ENCODE results near the gene ZFAND2A. TPM values are rescaled to one million over a fixed set of nuclear protein-coding genes. Genes with fewer than 3 reads are reported as not detected.

ZFAND2A gene
- total RNA-seq, 1 donor from 2014 or later = 36.0 TPM

DNA sequence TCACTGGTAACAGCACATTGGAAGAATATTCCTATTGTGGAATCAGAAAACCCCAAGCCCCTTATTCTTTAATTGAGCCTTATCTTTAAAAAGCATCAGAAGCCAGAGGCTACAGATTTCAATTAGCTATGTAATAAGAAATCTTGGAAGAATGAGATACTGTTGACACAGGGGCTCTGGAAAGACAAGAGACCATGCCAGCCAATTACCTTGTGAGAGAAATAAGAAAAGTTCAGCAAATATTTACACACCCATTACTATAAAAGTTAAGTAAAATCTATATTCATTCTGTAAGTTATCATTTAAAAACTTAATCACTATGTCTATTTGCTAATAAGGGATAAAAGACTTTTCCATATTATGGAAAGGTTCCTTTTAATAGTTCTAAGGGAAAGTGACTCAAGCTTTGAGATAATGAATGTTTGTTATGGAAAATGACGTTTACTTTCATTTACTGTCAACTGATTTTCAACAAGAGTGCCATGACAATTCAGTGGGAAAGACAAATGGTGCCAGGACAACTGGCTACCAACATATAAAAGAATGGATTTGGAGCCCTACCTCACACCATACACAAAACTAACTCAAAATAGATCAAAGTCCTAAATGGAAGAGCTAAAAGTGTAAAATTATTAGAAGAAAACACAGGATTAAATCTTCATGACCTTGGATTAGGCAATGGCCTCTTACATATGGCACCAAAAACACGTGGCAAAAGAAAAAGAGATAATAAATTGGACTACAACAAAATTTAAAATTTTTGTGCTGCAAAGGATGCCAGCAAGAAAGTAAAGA lies 28.3 kb downstream of the ZFAND2A start:
- Mint-ChIP-seq H3K9me3 (ENCODE audit: unreplicated experiment) (no peaks in the 10 kb centered on the region), H3K4me1 (ENCODE audit: unreplicated experiment) (peaks cover 1% of the 10 kb centered on the region), H3K27ac (ENCODE audit: unreplicated experiment) (no peak overlapping the region), H3K36me3 (ENCODE audit: low read depth, unreplicated experiment) (peaks cover 21% of the 10 kb centered on the region), H3K27me3 (ENCODE audit: unreplicated experiment) (peaks cover under 1% of the 10 kb centered on the region), H3K4me3 (ENCODE audit: unreplicated experiment) (no peak overlapping the region)
- DNase-seq (ENCODE audit: low spot score) = no peak
- TF ChIP-seq, protein P1, sequence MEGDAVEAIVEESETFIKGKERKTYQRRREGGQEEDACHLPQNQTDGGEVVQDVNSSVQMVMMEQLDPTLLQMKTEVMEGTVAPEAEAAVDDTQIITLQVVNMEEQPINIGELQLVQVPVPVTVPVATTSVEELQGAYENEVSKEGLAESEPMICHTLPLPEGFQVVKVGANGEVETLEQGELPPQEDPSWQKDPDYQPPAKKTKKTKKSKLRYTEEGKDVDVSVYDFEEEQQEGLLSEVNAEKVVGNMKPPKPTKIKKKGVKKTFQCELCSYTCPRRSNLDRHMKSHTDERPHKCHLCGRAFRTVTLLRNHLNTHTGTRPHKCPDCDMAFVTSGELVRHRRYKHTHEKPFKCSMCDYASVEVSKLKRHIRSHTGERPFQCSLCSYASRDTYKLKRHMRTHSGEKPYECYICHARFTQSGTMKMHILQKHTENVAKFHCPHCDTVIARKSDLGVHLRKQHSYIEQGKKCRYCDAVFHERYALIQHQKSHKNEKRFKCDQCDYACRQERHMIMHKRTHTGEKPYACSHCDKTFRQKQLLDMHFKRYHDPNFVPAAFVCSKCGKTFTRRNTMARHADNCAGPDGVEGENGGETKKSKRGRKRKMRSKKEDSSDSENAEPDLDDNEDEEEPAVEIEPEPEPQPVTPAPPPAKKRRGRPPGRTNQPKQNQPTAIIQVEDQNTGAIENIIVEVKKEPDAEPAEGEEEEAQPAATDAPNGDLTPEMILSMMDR (IDR thresholded peaks at IDR 0.05; ENCODE audit: unreplicated experiment) = no peak

DNA sequence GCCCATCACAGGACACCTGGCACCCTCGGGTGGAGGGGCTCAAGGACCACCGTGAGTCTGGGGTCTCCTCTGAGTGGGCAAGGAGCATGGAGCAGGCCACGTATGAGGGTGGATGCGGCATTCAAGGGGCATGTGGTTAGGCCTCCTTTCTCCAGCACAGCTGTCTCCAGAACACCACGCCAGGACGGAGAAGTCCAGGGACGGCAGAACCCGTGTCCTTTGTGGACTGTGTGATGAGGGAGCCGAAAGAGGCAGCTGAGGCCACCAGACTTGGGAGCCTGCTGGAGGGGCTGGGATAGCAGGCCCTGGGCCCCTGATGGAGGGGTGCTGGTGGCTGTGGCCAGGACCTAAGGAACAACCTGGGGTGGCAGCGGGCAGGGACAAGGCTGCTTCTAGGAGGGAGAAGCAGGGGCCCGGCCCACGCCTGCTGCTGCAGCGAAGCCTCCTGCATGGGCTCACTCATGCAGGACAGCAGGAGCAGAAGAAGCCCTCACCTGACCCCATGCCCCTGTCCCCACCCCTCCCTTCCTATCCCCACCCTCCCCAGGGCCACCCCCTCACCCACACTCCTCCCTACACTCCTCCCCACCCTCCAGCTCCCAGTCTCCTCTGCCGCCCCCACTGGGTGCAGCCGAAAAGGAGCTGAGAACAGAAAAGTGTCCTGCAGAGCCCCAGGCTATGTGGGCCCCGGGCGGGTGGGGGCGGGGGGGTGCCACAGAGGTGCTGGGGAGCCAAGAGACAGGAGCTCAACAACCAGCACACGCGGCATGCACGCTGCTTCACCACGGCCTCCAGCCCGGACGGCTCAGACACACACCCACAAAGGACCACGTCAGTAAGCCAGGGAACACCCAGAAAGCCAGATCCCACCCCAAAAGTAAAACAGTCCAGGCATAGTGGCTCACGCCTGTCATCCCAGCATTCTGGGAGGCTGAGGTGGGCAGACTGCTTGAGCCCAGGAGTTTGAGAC lies 29.7 kb downstream of the ZFAND2A start:
- Mint-ChIP-seq H3K36me3 (ENCODE audit: low read depth, unreplicated experiment) (peaks cover 21% of the 10 kb centered on the region), H3K27ac (ENCODE audit: unreplicated experiment) (no peak overlapping the region), H3K27me3 (ENCODE audit: unreplicated experiment) (no peaks in the 10 kb centered on the region), H3K9me3 (ENCODE audit: unreplicated experiment) (no peaks in the 10 kb centered on the region), H3K4me3 (ENCODE audit: unreplicated experiment) (peak overlapping the region; percentile 37), H3K4me1 (ENCODE audit: unreplicated experiment) (no peaks in the 10 kb centered on the region)
- no peak for DNase-seq (ENCODE audit: low spot score)
- TF ChIP-seq, protein P1 (IDR thresholded peaks at IDR 0.05; ENCODE audit: unreplicated experiment) = no peak

DNA sequence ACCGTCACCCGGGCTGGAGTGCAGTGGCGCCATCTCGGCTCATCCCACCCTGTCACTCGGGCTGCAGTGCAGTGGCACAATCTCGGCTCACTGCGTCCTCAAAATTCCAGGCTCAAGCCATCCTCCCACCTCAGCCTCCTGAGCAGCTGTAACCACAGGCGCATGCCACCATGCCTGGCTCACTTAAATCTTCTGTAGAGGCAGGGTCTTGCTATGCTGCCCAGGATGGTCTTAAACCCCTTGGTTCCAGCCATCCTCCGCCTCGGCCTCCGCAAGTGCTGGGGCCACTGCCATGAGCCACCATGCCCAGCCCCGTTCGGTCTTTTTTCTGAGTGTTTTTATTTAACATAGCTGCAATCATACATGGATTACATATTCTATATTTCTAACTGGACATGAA lies 30.6 kb downstream of the ZFAND2A start:
- H3K9me3 Mint-ChIP-seq (ENCODE audit: unreplicated experiment) = no peaks in the 10 kb centered on the region
- peaks cover 17% of the 10 kb centered on the region for H3K36me3 Mint-ChIP-seq (ENCODE audit: low read depth, unreplicated experiment)
- H3K27me3 Mint-ChIP-seq (ENCODE audit: unreplicated experiment) = no peaks in the 10 kb centered on the region
- H3K4me1 Mint-ChIP-seq (ENCODE audit: unreplicated experiment) = no peaks in the 10 kb centered on the region
- H3K27ac Mint-ChIP-seq (ENCODE audit: unreplicated experiment) = no peak overlapping the region
- TF ChIP-seq, protein P1 (IDR thresholded peaks at IDR 0.05; ENCODE audit: unreplicated experiment) = no peak
- H3K4me3 Mint-ChIP-seq (ENCODE audit: unreplicated experiment) = peak overlapping the region; percentile 37
- DNase-seq (ENCODE audit: low spot score) = no peak

DNA sequence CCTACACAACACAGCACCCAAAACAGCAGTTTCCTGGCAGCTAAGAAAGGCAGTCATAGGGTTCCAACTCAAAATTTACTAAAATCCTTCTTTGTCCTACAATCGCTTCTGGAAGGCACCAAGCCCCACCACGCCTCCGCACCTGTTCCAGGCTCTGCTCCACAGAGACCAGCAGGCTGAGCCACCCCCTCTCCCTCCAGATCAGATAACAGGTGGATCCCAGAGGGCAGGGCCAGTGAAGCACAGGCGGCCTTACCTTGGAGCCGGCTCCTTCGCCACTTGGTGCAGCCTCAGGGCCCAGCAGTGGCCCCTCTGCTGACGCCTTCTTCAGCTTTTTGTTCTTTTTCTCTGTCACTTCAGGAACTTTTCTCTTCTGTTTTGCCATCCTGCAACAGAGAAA lies 33.0 kb downstream of the ZFAND2A start:
- TF ChIP-seq, protein P1 (IDR thresholded peaks at IDR 0.05; ENCODE audit: unreplicated experiment) = no peak
- H3K4me3 Mint-ChIP-seq (ENCODE audit: unreplicated experiment) = no peak overlapping the region
- no peaks in the 10 kb centered on the region for H3K9me3 Mint-ChIP-seq (ENCODE audit: unreplicated experiment)
- no peaks in the 10 kb centered on the region for H3K4me1 Mint-ChIP-seq (ENCODE audit: unreplicated experiment)
- H3K36me3 Mint-ChIP-seq (ENCODE audit: low read depth, unreplicated experiment) = peaks cover 10% of the 10 kb centered on the region
- H3K27me3 Mint-ChIP-seq (ENCODE audit: unreplicated experiment) = no peaks in the 10 kb centered on the region
- DNase-seq (ENCODE audit: low spot score) = no peak
- H3K27ac Mint-ChIP-seq (ENCODE audit: unreplicated experiment) = no peak overlapping the region
